Astrocyte (in vitro differentiated cells and primary cell): ENCODE data around the gene SORD.
"Not testable (repeated sequence)": the region's sequence is repeated elsewhere in the genome, so short reads cannot be mapped to it uniquely, and the experiment has no call there.

ENCODE experiments used
- EZH2 ChIP-seq: IDR thresholded peaks from 2 replicates; pipeline ENCODE4 v1.6.1; 2012; ENCODE audit warnings: mild to moderate bottlenecking, low read length, inconsistent platforms; ENCODE audit not compliant: insufficient read depth
- TF ChIP-seq, protein P1 (sequence below): IDR thresholded peaks from 2 replicates; pipeline ENCODE4 v1.5.1; 2011; ENCODE audit warnings: low read depth, mild to moderate bottlenecking, inconsistent platforms, low read length, moderate library complexity; ENCODE audit not compliant: insufficient read depth

DNA sequence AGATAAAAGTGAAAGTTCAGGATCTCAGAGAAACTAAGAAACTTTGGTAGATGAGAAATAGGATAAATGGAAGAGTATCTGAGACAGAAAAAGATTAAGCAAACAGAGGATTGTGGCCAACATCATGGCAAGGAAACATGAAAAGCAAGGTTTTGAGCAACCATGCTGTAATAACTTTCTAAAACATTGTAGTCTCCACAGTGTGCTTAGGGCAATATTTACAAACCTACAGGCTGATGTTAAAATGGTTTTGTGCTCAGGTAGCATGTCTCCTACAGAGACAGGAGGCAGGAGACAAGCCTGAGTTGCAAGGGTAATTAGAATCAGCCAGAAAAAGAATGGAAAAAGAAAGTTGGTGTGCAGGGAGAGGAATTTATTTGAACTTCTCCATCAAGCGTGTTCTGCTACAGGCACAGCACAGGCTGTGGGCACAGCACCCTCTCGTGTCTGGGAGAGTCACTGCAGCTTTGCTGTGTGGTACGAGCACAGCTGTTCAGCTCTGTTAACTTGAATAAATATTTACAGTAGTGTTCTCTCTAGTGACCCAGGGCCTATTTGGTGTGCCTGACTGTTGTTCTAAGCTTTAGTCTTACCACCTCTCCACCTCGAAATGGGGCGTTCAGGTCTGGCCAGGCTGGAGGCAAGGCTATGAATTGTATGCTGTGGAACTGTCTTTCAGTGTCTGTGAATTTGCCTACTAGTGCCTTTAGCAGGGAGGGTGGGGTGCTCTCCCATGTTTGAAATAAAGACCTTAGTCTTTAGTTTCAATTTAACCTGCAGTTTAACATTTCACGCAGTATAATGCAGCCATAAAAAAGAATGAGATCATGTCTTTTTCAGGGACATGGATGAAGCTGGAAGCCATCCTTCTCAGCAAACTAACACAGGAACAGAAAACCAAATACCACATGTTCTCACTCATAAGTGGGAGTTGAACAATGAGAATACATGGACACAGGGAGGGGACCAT, 14.1 kb downstream of the SORD start:
- TF ChIP-seq, protein P1, sequence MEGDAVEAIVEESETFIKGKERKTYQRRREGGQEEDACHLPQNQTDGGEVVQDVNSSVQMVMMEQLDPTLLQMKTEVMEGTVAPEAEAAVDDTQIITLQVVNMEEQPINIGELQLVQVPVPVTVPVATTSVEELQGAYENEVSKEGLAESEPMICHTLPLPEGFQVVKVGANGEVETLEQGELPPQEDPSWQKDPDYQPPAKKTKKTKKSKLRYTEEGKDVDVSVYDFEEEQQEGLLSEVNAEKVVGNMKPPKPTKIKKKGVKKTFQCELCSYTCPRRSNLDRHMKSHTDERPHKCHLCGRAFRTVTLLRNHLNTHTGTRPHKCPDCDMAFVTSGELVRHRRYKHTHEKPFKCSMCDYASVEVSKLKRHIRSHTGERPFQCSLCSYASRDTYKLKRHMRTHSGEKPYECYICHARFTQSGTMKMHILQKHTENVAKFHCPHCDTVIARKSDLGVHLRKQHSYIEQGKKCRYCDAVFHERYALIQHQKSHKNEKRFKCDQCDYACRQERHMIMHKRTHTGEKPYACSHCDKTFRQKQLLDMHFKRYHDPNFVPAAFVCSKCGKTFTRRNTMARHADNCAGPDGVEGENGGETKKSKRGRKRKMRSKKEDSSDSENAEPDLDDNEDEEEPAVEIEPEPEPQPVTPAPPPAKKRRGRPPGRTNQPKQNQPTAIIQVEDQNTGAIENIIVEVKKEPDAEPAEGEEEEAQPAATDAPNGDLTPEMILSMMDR, result peak; percentile 91
- TF ChIP-seq EZH2, result not testable (repeated sequence)
